ENCODE measurements around the gene FAS. TPM values are rescaled to one million over a fixed set of nuclear protein-coding genes. Genes with fewer than 3 reads are reported as not detected.

FAS gene
- total and polyA plus RNA-seq, 9 of the 15 experiments (the other 6 are each of a cell fraction or from before 2014, with no cell fraction given), result 0.08 to 0.62 (median 0.37) TPM

DNA sequence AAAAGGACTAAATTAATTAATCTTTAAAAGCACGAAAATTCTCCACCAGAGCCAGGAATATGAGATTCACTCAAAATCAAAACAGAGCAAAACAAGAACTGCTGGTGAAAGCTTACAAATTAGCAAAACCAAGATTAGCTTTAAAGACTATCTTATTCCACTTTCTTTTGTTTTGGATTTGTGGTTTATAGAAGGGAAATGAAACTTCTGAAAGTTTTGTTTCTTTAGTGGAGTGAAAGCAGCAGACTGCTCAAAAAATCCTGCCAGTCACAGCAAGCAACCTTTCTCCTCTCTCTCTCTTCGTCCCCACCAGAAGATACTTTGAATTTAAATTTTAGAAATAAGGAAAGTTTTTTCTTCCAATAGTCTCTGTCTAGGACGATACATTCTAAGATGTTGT lies 45.8 kb upstream of the FAS start:
- H3K36me3 ChIP-seq (ENCODE audit: control insufficient read depth, insufficient read depth, low read length), result no peaks in the 10 kb centered on the region
- 0% methylated on average over 3 of the region's 3 CpGs for WGBS (ENCODE audit: insufficient coverage, low coverage, missing lambda C conversion rate)
- intact Hi-C loops (cut with micrococcal nuclease) (no loop called here), in situ Hi-C loops (cut with MboI) (loop anchor here (5.0 kb wide), 1 partner anchor 277 kb away; no protein-coding TSS in a partner anchor)
- H3K79me2 ChIP-seq (ENCODE audit: control insufficient read depth, insufficient read depth, low read length), result no peaks in the 10 kb centered on the region
- no peak overlapping the region for H3K4me3 ChIP-seq
- H3K9me1 ChIP-seq (ENCODE audit: control insufficient read depth, insufficient read depth, low read length), result no peaks in the 10 kb centered on the region
- POLR2A ChIA-PET, result no interaction called here
- FAIRE-seq, result no peak
- no peaks in the 10 kb centered on the region for H3K27me3 ChIP-seq (ENCODE audit: control insufficient read depth in 2 of 2, insufficient read depth in 2 of 2, low read length in 2 of 2)
- no TSS peak for BruUV-seq (replicated peaks)
- CTCF ChIA-PET (ENCODE audit: low intra/inter-chr PET ratio), result no interaction called here
- H2AFZ ChIP-seq (ENCODE audit: low read depth, low read length), result no peak overlapping the region
- H3K4me1 ChIP-seq (replicated peaks in 1 of 2; ENCODE audit: control insufficient read depth in 2 of 2, insufficient read depth in 2 of 2, low read length in 2 of 2), result no peaks in the 10 kb centered on the region
- no peak for TF ChIP-seq ZNF41 (CRISPR knock-in tag; conservative IDR thresholded peaks at IDR 0.05)
- TF ChIP-seq, protein P1, sequence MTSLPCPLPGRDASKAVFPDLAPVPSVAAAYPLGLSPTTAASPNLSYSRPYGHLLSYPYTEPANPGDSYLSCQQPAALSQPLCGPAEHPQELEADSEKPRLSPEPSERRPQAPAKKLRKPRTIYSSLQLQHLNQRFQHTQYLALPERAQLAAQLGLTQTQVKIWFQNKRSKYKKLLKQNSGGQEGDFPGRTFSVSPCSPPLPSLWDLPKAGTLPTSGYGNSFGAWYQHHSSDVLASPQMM (CRISPR knock-in tag; IDR thresholded peaks at IDR 0.05), result no peak
- TF ChIP-seq FOXK1 (CRISPR knock-in tag; IDR thresholded peaks at IDR 0.05; ENCODE audit: borderline replicate concordance), result no peak
- no peak for TF ChIP-seq SMARCE1 (IDR thresholded peaks at IDR 0.05)
- TF ChIP-seq POLR2AphosphoS5 (IDR thresholded peaks at IDR 0.05; ENCODE audit: control insufficient read depth, insufficient read depth, low read depth, low read length), result no peak
- no peak for TF ChIP-seq TBP (optimal IDR thresholded peaks at IDR 0.05; ENCODE audit: low read depth, low read length)
- H3K9me3 ChIP-seq (replicated peaks; ENCODE audit: control insufficient read depth, insufficient read depth, low read depth, low read length), result no peaks in the 10 kb centered on the region
- H3K4me2 ChIP-seq (ENCODE audit: insufficient read depth, low read length), result no peak overlapping the region
- no peaks in the 10 kb centered on the region for H4K20me1 ChIP-seq (replicated peaks; ENCODE audit: control insufficient read depth, insufficient read depth, low read length)
- H3K9ac ChIP-seq (ENCODE audit: insufficient read depth in 1 of 2, low read depth in 2 of 2, low read length in 2 of 2), result no peak overlapping the region
- no peak for DNase-seq (ENCODE audit: extremely low read depth in 1 of 4, low spot score in 3 of 4)
- ATAC-seq, result no peak
- no peak overlapping the region for H3K27ac ChIP-seq (ENCODE audit: extremely low read depth, low read depth, low read length)

DNA sequence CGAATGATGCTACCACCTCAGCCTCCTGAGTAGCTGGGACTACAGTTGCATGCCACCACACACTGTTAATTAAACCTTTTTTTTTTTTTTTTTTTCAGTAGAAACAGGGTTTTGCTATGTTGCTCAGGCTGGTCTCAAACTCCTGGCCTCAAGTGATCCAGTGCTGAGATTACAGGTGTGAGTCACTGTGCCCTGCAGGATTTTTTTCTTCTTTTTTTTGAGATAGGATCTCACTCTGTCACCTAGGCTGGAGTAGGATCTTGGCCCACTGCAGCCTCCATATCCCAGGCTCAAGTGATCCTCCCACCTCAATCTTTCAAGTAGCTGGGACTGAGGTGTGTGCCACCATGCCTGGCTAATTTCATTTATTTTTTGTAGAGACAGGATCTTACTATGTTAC lies 44.4 kb upstream of the FAS start:
- ChIA-PET CTCF (ENCODE audit: low intra/inter-chr PET ratio) (no interaction called here), POLR2A (no interaction called here)
- no peak overlapping the region for H3K27ac ChIP-seq (ENCODE audit: extremely low read depth, low read depth, low read length)
- ATAC-seq (no peak), DNase-seq (ENCODE audit: extremely low read depth in 1 of 4, low spot score in 3 of 4) (no peak), FAIRE-seq (no peak)
- H4K20me1 ChIP-seq (replicated peaks; ENCODE audit: control insufficient read depth, insufficient read depth, low read length), result no peaks in the 10 kb centered on the region
- H3K9me3 ChIP-seq (replicated peaks; ENCODE audit: control insufficient read depth, insufficient read depth, low read depth, low read length), result no peaks in the 10 kb centered on the region
- H3K4me1 ChIP-seq (replicated peaks in 1 of 2; ENCODE audit: control insufficient read depth in 2 of 2, insufficient read depth in 2 of 2, low read length in 2 of 2), result no peaks in the 10 kb centered on the region
- in situ Hi-C loops (cut with MboI), result no loop called here
- no peak overlapping the region for H3K9ac ChIP-seq (ENCODE audit: insufficient read depth in 1 of 2, low read depth in 2 of 2, low read length in 2 of 2)
- no peaks in the 10 kb centered on the region for H3K36me3 ChIP-seq (ENCODE audit: control insufficient read depth, insufficient read depth, low read length)
- H2AFZ ChIP-seq (ENCODE audit: low read depth, low read length), result no peak overlapping the region
- no peak for TF ChIP-seq ATF7 (IDR thresholded peaks at IDR 0.05)
- TF ChIP-seq ZNF23 (CRISPR knock-in tag; IDR thresholded peaks at IDR 0.05), result no peak
- TF ChIP-seq CCAR2 (IDR thresholded peaks at IDR 0.05; ENCODE audit: low read depth, low read length), result no peak
- H3K9me1 ChIP-seq (ENCODE audit: control insufficient read depth, insufficient read depth, low read length), result no peaks in the 10 kb centered on the region
- 0% methylated on average over 1 of the region's 1 CpG for WGBS (ENCODE audit: insufficient coverage, low coverage, missing lambda C conversion rate)
- intact Hi-C loops (cut with micrococcal nuclease), result no loop called here
- H3K79me2 ChIP-seq (ENCODE audit: control insufficient read depth, insufficient read depth, low read length), result no peaks in the 10 kb centered on the region
- H3K4me3 ChIP-seq, result no peak overlapping the region
- no TSS peak for BruUV-seq (replicated peaks)
- no peaks in the 10 kb centered on the region for H3K27me3 ChIP-seq (ENCODE audit: control insufficient read depth in 2 of 2, insufficient read depth in 2 of 2, low read length in 2 of 2)
- H3K4me2 ChIP-seq (ENCODE audit: insufficient read depth, low read length), result no peak overlapping the region

Measured in K562 (cell line).